GM18502 (cell line): Measurements from ENCODE around the gene GUCY2F.
A peak's percentile ranks its signal among the peaks of the same experiment; 100 is the strongest.

Experiments
- ATAC-seq: cut with Tn5 transposase; IDR thresholded peaks from one replicate; pipeline ENCODE4 v1.9.1; 2021; ENCODE audit warnings: mild to moderate bottlenecking; ENCODE audit not compliant: unreplicated experiment, poor library complexity

Gene GUCY2F

DNA sequence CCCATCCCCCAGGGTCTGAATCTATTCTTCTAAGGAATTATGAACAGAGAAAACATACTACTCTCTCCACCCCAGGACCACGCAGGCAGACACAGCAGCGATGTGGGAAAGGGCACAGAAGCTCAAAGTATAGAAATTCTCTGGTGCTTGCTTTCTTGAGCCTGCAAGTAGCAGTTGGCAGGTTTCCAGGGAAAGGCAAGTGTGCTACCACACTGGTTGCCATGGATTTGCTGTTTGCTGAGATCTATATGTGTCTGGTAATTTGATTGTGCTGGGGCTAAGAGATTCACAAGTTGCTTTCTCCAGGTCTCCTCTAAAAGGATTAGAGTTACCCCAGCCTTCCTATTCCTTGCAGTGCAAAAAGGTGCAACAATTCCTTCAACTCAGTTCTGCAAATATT is 83.1 kb downstream of the GUCY2F start:
- no peak for ATAC-seq

DNA sequence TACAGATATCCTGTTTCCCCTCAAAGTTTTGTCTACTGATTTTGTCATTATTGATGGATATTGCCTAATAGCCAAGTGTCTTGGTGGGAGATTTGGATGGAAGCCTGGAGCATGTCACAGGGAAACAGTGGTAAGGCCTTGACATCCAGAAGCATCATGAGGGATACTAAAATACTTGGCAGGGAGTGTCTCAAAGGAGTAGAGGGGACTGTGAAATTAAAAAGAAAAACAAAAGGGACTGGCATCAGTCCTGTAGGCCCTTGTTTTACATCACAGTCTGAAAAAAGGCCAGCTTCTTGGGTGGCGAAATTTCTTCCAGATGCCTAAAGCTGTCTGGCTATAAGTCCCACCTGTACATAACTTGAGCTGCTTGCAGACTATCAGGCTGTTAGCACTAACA is 83.8 kb downstream of the GUCY2F start:
- ATAC-seq: no peak

DNA sequence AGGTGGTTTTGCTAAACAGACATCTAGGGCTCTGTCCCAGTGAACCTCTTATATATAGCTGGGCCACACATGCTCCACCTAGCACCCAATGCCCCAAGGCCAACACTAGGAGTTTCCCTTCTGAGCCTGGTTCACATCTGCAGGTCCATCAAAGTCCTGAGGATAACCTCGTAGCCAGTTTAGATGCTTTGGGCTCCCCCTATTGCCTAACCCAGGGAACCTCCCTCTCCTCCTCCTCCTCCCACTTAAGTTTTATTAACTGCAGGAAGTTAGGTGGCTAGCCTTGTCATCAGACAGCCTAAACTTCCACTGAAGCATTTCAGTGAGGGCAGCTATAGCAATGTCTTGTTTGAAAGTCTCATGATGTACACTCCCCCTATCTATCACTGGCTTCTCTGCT is 88.0 kb downstream of the GUCY2F start:
- ATAC-seq: peak; percentile 72

DNA sequence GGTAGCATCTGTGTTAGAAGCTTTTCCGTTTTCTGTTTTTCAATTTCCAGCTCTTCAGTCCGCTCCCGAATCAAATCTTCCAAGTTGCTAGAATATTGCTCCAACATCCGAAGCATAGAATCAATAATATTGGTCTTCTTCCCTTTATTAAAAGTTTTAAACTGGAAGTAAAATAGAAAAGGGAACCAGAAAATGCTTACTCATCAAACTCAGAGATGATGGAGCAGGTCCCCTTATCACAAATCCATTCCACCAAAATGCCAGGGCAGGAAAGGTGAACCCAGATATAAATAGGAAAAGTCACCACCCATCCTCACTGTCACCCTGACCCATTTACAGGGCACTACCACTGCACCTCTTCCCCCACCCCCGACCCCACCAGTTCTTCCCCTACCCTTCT is 89.0 kb downstream of the GUCY2F start:
- no peak for ATAC-seq

DNA sequence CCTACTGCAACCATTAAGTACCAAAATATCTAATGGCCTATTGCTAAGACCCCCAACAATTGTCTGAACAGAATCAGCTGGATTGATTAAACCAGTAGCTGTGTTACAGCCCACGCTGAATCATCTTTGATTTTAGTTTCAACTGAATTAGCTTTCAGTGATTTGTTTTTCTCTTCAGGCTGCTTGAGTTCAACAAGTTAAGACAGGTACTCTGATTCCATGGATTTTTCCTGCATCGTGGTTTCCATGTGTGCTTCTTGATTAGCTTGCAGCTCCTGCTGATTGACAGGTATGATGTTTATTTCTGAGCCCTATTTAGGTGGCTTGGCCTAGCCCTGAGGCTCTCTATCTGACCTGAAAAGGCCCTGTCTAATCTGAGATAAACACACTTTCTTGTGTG is 91.3 kb downstream of the GUCY2F start:
- no peak for ATAC-seq

DNA sequence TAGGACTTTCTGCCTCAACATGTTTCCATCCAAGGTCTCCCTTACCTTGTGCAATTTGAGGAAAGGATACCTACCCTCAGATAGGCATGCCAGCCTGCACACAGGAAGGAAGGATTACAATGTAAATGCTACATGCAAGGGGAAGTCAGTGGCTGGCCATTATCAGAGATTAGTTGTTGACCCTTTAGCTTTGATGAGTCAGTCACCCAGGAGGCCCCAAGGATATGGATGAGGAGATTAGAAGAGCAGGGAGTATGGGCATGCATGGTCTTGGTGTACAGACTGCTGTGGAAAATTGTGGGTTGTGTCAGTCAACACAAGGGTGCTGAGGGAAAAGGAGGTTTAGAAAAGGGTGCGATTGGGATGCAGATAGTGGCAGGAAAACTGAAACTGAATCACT is 92.0 kb downstream of the GUCY2F start:
- ATAC-seq: no peak

DNA sequence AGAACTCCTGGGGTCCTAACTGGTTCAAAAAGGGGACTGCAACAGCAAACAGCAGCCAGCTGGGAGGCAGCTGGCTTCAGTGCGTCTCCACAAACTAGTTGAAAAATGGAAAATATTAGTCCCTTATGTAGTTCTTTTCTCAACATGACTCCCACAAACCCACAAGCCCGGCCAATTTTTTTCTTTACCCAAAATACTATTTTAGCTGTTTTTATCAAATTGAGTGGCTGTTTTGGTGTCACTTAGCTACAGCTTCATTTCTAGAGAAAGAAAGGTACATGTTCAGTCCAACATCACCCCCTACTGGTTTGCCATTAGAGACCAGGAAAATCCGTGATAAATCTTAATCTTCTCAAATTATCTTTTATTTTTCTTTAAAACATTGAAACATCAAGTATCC is 97.2 kb downstream of the GUCY2F start:
- ATAC-seq: no peak

DNA sequence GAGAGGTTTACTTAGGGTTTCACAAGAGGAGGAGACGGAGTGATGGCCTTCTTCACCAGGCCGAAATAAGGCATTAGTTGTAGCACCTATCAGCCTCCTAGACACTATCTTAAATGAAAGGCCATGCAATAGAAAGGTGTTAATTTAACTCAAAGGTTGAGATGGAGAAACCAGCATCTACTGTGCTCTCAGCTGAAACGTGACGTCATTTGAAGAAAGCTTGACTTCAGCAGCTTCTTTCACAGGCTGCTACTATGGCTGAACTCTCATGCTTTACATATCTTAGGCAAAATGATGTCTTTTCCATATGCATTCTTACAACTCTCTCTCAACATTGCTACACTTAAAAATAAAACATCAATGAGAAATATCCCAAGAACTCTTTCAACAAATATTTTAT is 99.6 kb downstream of the GUCY2F start:
- ATAC-seq: no peak

DNA sequence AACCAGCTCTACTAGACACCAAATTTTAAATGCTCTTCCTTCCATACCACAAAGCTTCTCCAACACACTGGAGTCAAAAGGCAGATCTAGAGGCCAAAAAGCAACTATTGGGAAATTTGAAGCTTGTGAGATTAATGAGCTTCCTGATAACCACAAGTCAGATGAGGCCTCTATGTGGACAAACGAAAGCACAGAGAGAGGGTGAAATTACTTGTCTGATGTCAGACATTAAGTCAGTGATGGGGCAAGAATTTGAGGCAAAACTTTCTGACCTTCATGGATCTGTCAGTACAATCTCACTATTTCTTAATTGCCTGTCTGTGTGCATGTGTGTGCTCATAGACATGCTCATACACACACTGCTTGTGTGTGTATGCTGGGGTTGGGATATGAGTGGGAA is 103.6 kb downstream of the GUCY2F start:
- ATAC-seq: no peak

DNA sequence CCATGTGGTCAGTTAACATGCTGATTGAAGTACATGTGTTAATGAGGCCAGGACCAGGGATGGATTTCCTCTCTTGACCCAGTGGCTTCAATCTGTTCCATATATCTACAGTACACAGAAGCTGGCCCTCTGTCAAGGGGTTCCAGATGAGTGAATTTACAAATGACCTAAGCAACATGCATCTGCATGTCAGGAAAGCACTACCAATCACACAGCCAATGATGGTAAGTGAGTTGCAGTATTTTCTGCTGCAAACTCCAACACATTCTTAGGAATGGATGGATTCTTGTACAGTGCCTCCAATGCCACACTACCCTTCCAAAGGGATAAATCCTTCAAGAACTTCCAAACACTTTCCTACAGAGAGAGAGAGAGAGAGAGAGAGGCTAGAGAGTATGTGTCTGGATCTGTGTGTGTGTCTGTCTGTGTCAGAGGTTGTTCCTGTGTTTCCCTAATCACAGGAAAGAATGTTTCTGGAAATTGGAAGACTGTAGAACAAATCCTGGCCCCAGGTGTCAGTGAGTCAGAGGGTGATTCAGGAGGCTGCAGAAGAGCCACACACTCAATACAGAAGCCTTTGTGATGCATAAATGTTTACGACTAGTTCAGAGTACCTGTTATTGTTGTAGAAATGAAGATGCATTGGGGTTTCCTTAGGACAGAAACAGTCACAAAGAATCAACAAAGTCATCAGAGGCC is 107.5 kb downstream of the GUCY2F start:
- ATAC-seq: no peak

DNA sequence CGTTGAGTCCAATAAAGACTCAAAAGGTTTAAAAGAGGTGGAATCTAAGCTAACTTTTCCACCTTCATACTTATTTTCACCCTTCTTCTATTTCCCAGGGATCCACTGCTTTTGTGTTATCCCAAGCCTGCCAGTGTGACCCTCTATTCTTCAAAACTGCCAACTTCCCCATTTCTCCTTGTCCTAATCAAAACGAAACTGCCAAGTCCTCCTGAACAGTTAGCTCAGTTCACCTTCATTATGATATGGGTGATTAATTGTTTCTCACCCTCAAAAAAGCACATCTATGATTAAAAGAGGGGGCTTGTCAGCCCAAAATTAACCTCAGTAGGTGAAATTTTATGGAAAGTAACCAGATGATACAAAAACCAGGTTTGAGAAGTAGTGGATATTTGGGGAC is 108.4 kb downstream of the GUCY2F start:
- ATAC-seq: peak; percentile 60

DNA sequence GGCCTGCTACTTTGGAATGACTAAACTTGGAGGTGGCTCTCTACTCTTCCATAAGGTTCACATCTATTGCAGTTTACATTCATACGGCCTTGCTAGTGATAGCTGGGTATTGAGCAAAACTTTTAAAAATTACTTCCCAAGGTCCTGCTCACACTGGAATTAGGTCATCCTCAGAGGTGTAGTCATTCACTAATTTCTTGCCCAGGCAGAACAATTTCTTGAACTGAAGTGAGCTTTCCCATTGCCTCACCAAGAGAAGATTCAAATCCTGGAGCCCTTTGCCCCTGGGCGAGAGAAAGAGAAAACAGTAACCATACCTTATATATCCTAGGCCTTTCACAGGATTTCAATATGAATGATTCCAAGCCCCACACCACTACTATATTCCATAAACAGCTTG is 109.2 kb downstream of the GUCY2F start:
- no peak for ATAC-seq

DNA sequence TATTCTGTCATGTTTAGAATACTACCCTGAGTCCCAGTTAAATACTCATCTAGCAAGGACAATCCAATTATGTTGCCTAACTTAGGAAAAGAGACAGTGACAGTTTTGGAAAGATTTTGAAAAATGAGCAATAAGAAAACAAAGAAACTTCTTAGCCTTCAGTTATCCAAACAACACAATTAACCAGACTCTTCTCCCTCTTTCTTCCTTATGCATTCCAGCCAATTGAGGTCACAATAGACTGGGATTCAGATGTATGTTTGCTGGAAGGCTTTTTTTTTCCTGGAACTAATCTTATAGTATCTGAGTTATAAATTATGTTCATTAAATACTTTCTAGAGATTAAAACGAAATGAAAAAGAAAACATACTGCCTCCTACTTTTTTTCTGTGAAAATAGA is 109.6 kb downstream of the GUCY2F start:
- no peak for ATAC-seq

DNA sequence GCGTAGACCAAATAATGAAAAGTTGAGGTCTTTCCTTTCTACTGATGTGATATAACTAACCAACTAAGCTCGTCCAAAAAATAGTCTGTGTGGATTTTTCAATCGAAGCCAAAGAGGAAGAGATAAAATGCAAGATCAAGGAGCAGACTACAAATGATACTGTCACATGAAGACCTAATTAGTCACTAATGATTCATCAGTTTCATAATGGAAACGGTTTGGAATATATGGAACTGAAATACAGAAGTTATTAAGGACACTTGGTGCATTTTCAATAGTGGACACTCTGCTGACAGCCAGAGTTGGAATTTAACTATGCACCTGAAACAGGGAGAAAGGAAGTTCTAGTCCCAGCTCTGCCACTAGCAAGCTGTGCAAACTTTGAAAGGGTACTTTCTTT is 119.8 kb downstream of the GUCY2F start:
- ATAC-seq: no peak

DNA sequence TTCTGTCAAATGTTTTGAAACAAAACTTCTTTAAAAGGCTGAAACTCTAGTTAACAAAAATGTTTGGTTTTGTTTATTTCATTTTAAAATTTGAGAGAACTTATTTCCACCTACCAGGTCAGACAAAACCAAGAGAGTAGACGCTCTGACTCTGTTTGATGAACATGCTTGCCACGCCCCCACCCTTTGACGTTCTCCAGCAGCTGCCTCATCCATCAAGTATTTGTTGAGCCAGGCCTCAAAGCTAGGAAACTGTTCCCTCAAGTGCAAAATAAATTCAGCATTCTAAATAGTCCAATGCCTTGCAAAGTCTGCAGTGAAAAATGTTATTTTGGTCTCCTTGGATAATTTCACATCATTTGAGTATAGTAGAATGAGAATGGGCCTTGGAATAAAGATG is 121.6 kb downstream of the GUCY2F start:
- ATAC-seq: no peak

DNA sequence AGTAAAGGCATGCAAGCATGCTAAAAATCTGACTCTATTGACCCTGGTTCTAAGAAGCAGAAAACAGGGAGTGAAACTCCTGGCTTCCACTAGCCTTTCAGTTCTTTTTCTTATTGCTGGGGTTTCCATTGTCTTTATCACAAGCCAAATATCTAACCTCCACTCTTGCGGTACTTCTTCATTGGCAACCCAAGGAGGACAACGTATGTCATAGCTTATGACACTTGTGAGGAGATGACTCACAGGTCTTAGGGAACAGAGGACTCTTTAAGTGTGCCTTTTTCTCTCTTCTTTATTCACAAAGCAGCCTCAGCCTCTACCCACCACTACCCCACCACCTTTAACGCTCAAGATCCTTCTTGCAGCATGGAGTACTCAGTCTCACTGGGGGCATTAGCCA is 124.2 kb downstream of the GUCY2F start:
- no peak for ATAC-seq

DNA sequence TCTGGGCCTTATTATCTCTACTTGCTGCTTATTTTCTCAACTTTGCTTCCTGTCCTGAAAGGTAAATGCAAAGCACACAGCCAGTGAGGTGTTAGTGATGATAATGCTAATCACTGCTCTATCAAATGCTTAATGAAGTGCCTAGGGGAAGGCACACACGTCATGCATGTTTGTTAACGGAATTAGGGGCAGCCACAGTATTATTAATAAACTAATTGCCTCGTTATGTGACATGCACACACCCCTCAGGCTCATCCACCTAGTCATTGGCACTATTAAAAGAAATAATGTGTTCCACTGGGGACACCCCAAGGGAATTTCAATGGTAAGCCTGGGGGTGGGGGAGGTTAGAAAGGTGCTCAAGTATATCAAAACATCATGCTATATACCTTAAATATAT is 125.2 kb downstream of the GUCY2F start:
- no peak for ATAC-seq

DNA sequence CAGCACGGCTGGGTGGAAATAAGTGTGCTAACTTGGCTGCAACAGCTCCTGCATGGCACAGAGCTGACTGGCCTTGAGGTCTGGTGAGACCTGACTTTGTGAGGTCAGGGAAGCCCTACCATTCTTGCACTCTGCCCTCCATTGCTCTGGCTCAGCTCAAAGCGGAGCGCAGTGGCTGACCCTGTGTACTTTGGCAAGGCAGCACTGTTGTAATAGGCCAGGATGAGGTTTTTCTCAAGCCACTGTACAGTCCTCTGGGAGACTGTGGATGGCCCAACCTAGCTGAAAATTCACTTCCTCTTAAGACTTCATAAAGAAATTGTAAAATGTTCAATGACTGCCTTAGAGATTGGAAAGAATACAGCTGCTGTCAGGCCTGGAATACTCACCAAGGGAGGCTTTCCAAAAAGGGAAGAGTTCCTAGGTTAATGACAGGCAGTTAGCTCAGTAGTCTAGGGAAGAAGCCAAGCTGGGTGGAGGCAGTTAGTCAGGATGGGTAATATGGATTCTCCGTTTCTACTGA is 129.8 kb downstream of the GUCY2F start:
- no peak for ATAC-seq

DNA sequence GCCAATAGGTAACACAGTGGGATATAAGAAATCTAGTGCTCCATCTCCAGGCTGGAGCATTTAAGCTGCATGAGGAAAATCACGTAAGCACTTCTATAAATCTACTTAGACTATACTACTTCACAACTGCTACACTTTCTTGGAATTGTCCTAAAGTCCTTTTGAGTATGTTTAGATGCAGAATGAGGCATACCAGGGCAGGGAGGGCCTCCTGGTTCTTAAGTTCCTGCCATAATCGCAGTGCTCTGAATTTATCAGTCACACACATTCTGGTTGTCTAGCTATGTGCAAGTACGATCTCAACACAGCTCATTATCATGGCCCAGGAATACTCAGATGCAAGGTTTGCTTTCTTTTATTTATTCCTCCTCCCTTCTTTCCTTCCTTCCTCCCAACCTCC is 130.3 kb downstream of the GUCY2F start:
- no peak for ATAC-seq

DNA sequence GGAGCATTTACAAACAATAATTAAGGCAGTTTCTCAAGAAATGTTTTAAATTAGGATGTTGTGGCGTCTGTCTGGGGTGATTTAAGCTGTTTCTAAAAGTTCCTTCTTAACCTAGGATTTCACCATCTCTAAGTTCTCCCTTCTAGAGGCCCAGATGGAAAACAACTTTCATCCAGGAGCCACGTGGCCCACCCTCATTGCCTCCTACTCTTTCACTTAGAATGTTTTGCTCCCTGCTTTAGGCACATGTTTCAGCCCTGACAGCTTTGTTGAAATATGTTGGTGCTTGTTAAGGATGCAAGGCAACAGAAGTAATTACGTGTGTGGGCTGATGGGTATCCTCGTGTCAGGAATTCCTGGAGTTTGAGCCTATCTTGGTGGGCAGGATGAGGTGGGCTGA is 131.3 kb downstream of the GUCY2F start:
- ATAC-seq: no peak

DNA sequence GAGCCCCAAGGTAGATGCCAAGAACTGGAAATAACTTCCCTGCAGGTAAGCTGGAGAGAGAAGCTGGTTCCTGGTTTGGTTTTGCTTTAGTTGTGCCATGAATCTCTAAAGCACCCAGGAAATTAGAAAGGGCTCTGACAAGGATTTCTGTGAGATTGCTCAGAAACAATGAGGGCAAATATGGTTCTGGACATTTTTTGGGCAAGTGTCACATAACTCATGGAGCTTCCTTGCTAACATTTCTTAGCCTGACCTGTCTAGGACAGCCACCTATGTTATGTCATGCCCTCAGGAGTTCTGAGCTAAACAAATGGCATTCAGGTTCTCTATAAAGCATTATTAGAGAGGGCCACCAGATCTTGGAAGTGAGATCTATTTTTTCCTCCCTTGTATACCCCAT is 131.8 kb downstream of the GUCY2F start:
- ATAC-seq: no peak

DNA sequence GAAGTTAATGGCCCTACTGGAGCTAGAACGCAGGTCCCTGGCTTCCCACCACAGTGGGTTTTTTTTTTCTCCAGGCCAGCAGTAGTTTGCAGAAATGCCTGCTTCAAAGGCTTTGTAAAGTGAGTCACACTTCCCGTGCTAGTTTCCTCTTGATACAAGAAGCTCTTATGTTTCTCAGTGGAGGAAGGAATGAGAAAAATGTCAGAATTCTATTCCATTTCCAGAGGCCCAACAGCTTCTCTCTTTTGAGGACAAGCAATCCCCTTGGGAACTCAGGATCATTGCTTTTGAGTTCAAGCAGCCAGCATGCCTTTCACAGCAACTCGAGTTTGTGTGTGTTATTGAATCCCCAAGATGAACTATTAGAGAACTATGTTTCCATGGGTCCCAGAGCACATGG is 134.3 kb downstream of the GUCY2F start:
- ATAC-seq: no peak

DNA sequence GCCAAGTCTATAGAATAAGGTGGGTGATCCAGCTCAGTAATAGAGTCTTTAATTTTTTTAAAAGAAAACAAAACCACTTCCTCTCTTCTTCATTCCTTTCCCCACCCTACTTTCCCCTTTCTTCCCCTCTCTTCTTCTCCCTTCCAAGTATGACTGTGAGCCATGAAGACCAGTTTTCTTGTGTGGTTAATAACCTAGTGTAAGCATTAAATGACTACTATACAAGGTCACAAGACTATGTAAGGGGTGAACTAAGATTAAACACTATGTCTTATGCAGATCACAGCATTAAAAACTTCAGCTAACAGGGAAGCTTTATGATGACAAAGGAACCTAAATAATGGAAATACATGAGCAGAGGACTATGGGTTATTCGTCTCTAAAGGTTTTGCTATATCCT is 135.4 kb downstream of the GUCY2F start:
- no peak for ATAC-seq
